KMS-11 (cell line): ENCODE data around the gene HERC5.

Experiments
- H2AFZ ChIP-seq: fragments of 200-600 bp; sonication (generic); 2 replicates; pipeline ENCODE4 v1.6.1; 2016; ENCODE audit warnings: antibody characterized with exemption, mixed run types, low read depth
- H3K27ac ChIP-seq: fragments of 200-600 bp; sonication (generic); 2 replicates; pipeline ENCODE4 v1.6.1; 2016; ENCODE audit warnings: mild to moderate bottlenecking, mixed run types
- H3K27me3 ChIP-seq: fragments of 200-600 bp; sonication (generic); 2 replicates; pipeline ENCODE4 v1.6.1; 2017; ENCODE audit warnings: mild to moderate bottlenecking, low read depth, mixed run types, moderate library complexity; ENCODE audit not compliant: insufficient read depth
- H3K36me3 ChIP-seq: fragments of 200-600 bp; sonication (generic); 2 replicates; pipeline ENCODE4 v1.6.1; 2017; ENCODE audit warnings: mild to moderate bottlenecking, mixed run types; ENCODE audit not compliant: insufficient read depth
- H3K4me1 ChIP-seq: fragments of 200-600 bp; sonication (generic); 2 replicates; pipeline ENCODE4 v1.6.1; 2016; ENCODE audit warnings: mild to moderate bottlenecking, low read depth, mixed run types; ENCODE audit not compliant: poor library complexity, severe bottlenecking
- H3K4me2 ChIP-seq: fragments of 200-600 bp; sonication (generic); 2 replicates; pipeline ENCODE4 v1.7.0; 2016; ENCODE audit warnings: mild to moderate bottlenecking, mixed run types
- H3K4me3 ChIP-seq: fragments of 200-600 bp; sonication (generic); IDR thresholded peaks from 2 replicates; pipeline ENCODE4 v1.6.1; 2017; ENCODE audit warnings: low read depth, low read length, mixed read lengths; ENCODE audit not compliant: insufficient read depth
- H3K79me2 ChIP-seq: fragments of 200-600 bp; sonication (generic); 2 replicates; pipeline ENCODE4 v1.6.1; 2016; ENCODE audit warnings: low read depth, mixed run types; ENCODE audit not compliant: insufficient read depth
- H3K9ac ChIP-seq: fragments of 200-600 bp; sonication (generic); 2 replicates; pipeline ENCODE4 v1.6.1; 2016; ENCODE audit warnings: mild to moderate bottlenecking, mixed run types
- H4K20me1 ChIP-seq: fragments of 200-600 bp; sonication (generic); 2 replicates; pipeline ENCODE4 v1.6.1; 2016; ENCODE audit warnings: mild to moderate bottlenecking, mixed run types; ENCODE audit not compliant: insufficient read depth
- TF ChIP-seq, protein P1 (sequence below): fragments of 200-600 bp; sonication (generic); conservative IDR thresholded peaks from 2 replicates; pipeline ENCODE4 v1.6.1; 2017; ENCODE audit warnings: low read depth, mild to moderate bottlenecking, antibody characterized with exemption, low read length, moderate library complexity, mixed read lengths

The HERC5 gene

DNA sequence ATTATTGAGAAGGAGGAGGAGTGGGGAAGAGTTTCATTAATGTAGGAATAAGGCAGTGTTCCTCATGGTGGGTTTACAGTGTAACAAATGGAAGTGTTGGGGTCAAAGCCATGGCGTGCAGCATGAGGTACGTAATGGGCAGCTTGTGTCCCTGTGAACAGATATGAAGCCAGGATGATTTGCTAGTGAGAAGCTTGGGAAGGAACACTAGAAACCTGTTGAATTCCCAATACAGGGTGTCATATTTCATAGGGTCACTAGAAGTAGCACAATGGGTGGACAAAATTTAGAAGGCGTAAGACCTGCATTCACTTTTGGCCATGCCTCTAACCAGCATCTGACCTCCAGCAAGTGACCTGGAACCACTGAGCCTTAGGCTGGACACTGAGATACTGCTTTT lies 59.8 kb downstream of the HERC5 start:
- Histone ChIP-seq H3K4me1 (peaks cover 6% of the 10 kb centered on the region), H3K79me2 (peaks cover 8% of the 10 kb centered on the region; the same call in 1 of the 2 replicates), H3K4me2 (no peak overlapping the region), H3K27ac (no peak overlapping the region), H3K36me3 (0 out of 2 replicates have a peak, but pooled peaks cover 7% of the 10 kb centered on the region), H4K20me1 (no peaks in the 10 kb centered on the region), H2AFZ (no peak overlapping the region), H3K9ac (no peak overlapping the region), H3K4me3 (no peak overlapping the region), H3K27me3 (no peaks in the 10 kb centered on the region)
- TF ChIP-seq, protein P1, sequence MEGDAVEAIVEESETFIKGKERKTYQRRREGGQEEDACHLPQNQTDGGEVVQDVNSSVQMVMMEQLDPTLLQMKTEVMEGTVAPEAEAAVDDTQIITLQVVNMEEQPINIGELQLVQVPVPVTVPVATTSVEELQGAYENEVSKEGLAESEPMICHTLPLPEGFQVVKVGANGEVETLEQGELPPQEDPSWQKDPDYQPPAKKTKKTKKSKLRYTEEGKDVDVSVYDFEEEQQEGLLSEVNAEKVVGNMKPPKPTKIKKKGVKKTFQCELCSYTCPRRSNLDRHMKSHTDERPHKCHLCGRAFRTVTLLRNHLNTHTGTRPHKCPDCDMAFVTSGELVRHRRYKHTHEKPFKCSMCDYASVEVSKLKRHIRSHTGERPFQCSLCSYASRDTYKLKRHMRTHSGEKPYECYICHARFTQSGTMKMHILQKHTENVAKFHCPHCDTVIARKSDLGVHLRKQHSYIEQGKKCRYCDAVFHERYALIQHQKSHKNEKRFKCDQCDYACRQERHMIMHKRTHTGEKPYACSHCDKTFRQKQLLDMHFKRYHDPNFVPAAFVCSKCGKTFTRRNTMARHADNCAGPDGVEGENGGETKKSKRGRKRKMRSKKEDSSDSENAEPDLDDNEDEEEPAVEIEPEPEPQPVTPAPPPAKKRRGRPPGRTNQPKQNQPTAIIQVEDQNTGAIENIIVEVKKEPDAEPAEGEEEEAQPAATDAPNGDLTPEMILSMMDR: no peak

GRCh38 chr4:88517825-88518224 lies 60.9 kb downstream of the HERC5 start:
- Histone ChIP-seq H3K36me3 (0 out of 2 replicates have a peak, but pooled peaks cover 7% of the 10 kb centered on the region), H3K79me2 (peaks cover 19% of the 10 kb centered on the region), H3K4me2 (no peak overlapping the region), H4K20me1 (no peaks in the 10 kb centered on the region; the same call in 1 of the 2 replicates), H3K4me1 (peaks cover 11% of the 10 kb centered on the region), H2AFZ (no peak overlapping the region), H3K9ac (no peak overlapping the region), H3K27me3 (no peaks in the 10 kb centered on the region), H3K27ac (no peak overlapping the region), H3K4me3 (no peak overlapping the region)
- TF ChIP-seq, protein P1: no peak

GRCh38 chr4:88518911-88519310 lies 62.0 kb downstream of the HERC5 start:
- 0 out of 2 replicates have a peak, but pooled peaks cover 7% of the 10 kb centered on the region for H3K36me3 ChIP-seq
- H3K4me3 ChIP-seq: no peak overlapping the region
- TF ChIP-seq, protein P1: no peak
- no peak overlapping the region for H3K4me2 ChIP-seq
- no peak overlapping the region for H3K9ac ChIP-seq
- no peak overlapping the region for H3K27ac ChIP-seq
- peaks cover 24% of the 10 kb centered on the region for H3K79me2 ChIP-seq
- no peak overlapping the region for H2AFZ ChIP-seq
- H3K27me3 ChIP-seq: no peaks in the 10 kb centered on the region
- H4K20me1 ChIP-seq: no peaks in the 10 kb centered on the region; the same call in 1 of the 2 replicates
- peaks cover 12% of the 10 kb centered on the region for H3K4me1 ChIP-seq

DNA sequence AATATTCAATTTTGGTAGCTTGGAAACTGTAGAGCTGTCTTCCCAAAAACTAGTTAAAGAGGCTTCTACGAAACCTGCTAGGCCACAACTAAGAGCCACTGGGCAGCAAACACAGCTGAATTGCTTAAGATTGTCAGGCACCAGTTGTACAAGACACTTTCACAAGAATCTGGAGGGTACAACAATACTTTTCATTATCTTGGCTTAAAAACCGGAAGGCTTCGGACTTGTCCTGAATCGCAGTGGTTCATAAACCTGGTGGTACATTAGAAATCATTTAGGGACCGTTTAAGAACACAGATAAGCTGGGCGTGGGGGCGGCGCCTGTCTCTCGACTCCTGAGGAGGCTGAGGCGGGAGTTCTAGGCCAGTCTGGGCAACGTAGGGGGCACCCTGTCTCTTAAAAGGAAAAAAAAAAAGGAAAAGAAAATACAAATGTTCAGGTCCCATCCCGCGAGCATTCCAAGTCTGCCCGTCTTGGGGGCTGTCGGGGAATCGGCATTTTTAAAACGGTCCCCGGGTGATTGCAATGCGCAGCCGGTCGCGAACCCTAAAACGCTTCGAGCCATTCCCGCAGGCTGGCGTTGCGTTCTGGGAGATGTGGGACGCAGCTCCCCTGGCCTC lies 65.9 kb downstream of the HERC5 start:
- Histone ChIP-seq H3K27me3 (no peaks in the 10 kb centered on the region), H3K27ac (peak overlapping the region; percentile 71), H4K20me1 (no peaks in the 10 kb centered on the region; the same call in 1 of the 2 replicates), H3K79me2 (peaks cover 24% of the 10 kb centered on the region), H3K4me1 (peaks cover 31% of the 10 kb centered on the region), H2AFZ (peak overlapping the region; percentile 86), H3K4me2 (peak overlapping the region; percentile 84), H3K9ac (peak overlapping the region; percentile 87), H3K4me3 (no peak overlapping the region), H3K36me3 (0 out of 2 replicates have a peak, but pooled peaks cover 7% of the 10 kb centered on the region)
- TF ChIP-seq, protein P1: no peak
